ENCODE results near the gene ZNF213. TPM values are rescaled to one million over a fixed set of nuclear protein-coding genes. Genes with fewer than 3 reads are reported as not detected.

The ZNF213 gene
- total RNA-seq, 1 donor: 8.0 TPM

GRCh38 chr16:3190949-3191353 is 56.1 kb downstream of the ZNF213 start:
- Histone ChIP-seq H3K36me3 (ENCODE audit: insufficient read depth, low read length) (no peaks in the 10 kb centered on the region), H3K4me1 (ENCODE audit: insufficient read depth, low read length) (peaks cover 15% of the 10 kb centered on the region), H3K4me2 (ENCODE audit: insufficient read depth, low read length) (peak overlapping the region; percentile 76), H3K4me3 (ENCODE audit: insufficient read depth, low read length) (peak overlapping the region; percentile 58), H2AFZ (ENCODE audit: low read length) (no peak overlapping the region), H4K20me1 (ENCODE audit: insufficient read depth, low read length) (no peaks in the 10 kb centered on the region), H3K79me2 (ENCODE audit: insufficient read depth, low read length) (no peaks in the 10 kb centered on the region), H3K27me3 (ENCODE audit: insufficient read depth, low read length) (peaks cover 4% of the 10 kb centered on the region), H3K27ac (ENCODE audit: low read depth, low read length) (no peak overlapping the region), H3K9me3 (ENCODE audit: low read depth, low read length) (no peaks in the 10 kb centered on the region)
- TF ChIP-seq CTCF (IDR thresholded peaks at IDR 0.05; ENCODE audit: extremely low read depth, low read depth, low read length): no peak
- DNase-seq (ENCODE audit: insufficient read length, low spot score, missing footprints): no peak

Small RNA genes within 50 kb of the gene (small RNA-seq; reads per million reads assigned to genes)
- not detected for gene RNU1-22P

Other genes starting within 250 kb of the ZNF213 start
- gene FLYWCH1, start 223.1 kb upstream of the ZNF213 start, total RNA-seq: 48.3 and 56.5 TPM in 2 replicates
- gene KREMEN2, start 170.8 kb upstream of the ZNF213 start, total RNA-seq: not detected in 2 replicates
- gene PAQR4, start 165.7 kb upstream of the ZNF213 start, total RNA-seq: 1.5 and 1.8 TPM in 2 replicates
- gene PKMYT1, start 154.6 kb upstream of the ZNF213 start, total RNA-seq: 1.4 and 2.1 TPM in 2 replicates
- gene CLDN9, start 122.1 kb upstream of the ZNF213 start, total RNA-seq: not detected in 2 replicates
- under 0.01 TPM in 1 of 2 replicates, not detected in the other for gene CLDN6, start 116.8 kb upstream of the ZNF213 start, total RNA-seq
- 143 and 159 TPM in 2 replicates for gene TNFRSF12A, start 114.7 kb upstream of the ZNF213 start, total RNA-seq
- 20.3 and 21.2 TPM in 2 replicates for gene HCFC1R1, start 111.1 kb upstream of the ZNF213 start, total RNA-seq
- gene THOC6, start 111.0 kb upstream of the ZNF213 start, total RNA-seq: 21.8 and 23.5 TPM in 2 replicates
- gene BICDL2, start 98.1 kb upstream of the ZNF213 start, total RNA-seq: 0.29 TPM in 1 of 2 replicates, not detected in the other
- gene MMP25, start 88.5 kb upstream of the ZNF213 start, total RNA-seq: under 0.01 TPM in 1 of 2 replicates, not detected in the other
- 0.72 TPM in 1 of 2 replicates, not detected in the other for gene IL32, start 69.4 kb upstream of the ZNF213 start, total RNA-seq
- gene ZSCAN10, start 35.7 kb upstream of the ZNF213 start, total RNA-seq: not detected in 2 replicates
- 17.4 and 17.7 TPM in 2 replicates for gene ZNF205, start 22.4 kb upstream of the ZNF213 start, total RNA-seq
- 0.36 TPM in 1 of 2 replicates, not detected in the other for gene OR1F1, start 53.2 kb downstream of the ZNF213 start, total RNA-seq
- gene ZNF200, start 100.1 kb downstream of the ZNF213 start, total RNA-seq: 11.5 and 11.6 TPM in 2 replicates
- gene MEFV, start 121.6 kb downstream of the ZNF213 start, total RNA-seq: under 0.01 TPM in 1 of 2 replicates, not detected in the other
- gene ZNF263, start 148.5 kb downstream of the ZNF213 start, total RNA-seq: 55.7 and 65.1 TPM in 2 replicates
- gene TIGD7, start 170.4 kb downstream of the ZNF213 start, total RNA-seq: 3.8 and 6.5 TPM in 2 replicates
- gene ZNF75A, start 170.5 kb downstream of the ZNF213 start, total RNA-seq: 21.8 and 26.1 TPM in 2 replicates
- gene OR2C1, start 220.9 kb downstream of the ZNF213 start, total RNA-seq: 0.29 TPM in 1 of 2 replicates, not detected in the other

All from osteoblast (primary cell).